ENCODE measurements around the gene FRMD4A.

DNA sequence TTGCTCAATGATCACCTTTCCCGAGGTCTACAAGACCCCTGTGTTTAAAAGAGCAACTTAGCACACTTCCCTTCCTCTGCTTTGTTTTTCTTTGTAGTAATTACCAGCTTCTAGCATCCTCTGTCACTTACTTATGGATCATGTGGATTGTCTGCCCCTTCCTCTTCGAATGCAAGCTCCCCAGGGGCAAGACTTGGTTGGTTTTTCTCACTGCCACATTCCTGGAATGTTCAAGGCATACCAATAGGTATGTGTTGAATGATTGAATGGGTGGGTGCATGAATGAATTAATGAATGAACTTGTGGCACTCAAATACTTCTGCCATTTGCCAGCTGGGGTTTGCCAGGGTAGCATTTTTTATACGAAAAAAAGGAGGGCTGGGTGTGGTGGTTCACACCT lies 450.0 kb downstream of the FRMD4A start:
- no peak for TF ChIP-seq POLR2A (IDR thresholded peaks at IDR 0.05)
- TF ChIP-seq, protein P1, sequence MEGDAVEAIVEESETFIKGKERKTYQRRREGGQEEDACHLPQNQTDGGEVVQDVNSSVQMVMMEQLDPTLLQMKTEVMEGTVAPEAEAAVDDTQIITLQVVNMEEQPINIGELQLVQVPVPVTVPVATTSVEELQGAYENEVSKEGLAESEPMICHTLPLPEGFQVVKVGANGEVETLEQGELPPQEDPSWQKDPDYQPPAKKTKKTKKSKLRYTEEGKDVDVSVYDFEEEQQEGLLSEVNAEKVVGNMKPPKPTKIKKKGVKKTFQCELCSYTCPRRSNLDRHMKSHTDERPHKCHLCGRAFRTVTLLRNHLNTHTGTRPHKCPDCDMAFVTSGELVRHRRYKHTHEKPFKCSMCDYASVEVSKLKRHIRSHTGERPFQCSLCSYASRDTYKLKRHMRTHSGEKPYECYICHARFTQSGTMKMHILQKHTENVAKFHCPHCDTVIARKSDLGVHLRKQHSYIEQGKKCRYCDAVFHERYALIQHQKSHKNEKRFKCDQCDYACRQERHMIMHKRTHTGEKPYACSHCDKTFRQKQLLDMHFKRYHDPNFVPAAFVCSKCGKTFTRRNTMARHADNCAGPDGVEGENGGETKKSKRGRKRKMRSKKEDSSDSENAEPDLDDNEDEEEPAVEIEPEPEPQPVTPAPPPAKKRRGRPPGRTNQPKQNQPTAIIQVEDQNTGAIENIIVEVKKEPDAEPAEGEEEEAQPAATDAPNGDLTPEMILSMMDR (IDR thresholded peaks at IDR 0.05): no peak

All from upper lobe of left lung (tissue), 4 donors.